DOHH2 (cell line): ENCODE data around the gene PDIA3.

Experiments
- EZH2phosphoT487 ChIP-seq: fragments of 200-600 bp; sonication (generic); IDR thresholded peaks from 2 replicates; pipeline ENCODE4 v1.6.1; 2017; ENCODE audit warnings: borderline replicate concordance, mild to moderate bottlenecking, antibody characterized with exemption, low read length, moderate library complexity, mixed read lengths
- TF ChIP-seq, protein P1 (sequence below): fragments of 200-600 bp; sonication (generic); IDR thresholded peaks from one replicate; pipeline ENCODE4 v1.5.1; 2014; ENCODE audit warnings: antibody characterized with exemption, mild to moderate bottlenecking, low read depth, low read length; ENCODE audit not compliant: poor library complexity, severe bottlenecking

- TF ChIP-seq, protein P1, sequence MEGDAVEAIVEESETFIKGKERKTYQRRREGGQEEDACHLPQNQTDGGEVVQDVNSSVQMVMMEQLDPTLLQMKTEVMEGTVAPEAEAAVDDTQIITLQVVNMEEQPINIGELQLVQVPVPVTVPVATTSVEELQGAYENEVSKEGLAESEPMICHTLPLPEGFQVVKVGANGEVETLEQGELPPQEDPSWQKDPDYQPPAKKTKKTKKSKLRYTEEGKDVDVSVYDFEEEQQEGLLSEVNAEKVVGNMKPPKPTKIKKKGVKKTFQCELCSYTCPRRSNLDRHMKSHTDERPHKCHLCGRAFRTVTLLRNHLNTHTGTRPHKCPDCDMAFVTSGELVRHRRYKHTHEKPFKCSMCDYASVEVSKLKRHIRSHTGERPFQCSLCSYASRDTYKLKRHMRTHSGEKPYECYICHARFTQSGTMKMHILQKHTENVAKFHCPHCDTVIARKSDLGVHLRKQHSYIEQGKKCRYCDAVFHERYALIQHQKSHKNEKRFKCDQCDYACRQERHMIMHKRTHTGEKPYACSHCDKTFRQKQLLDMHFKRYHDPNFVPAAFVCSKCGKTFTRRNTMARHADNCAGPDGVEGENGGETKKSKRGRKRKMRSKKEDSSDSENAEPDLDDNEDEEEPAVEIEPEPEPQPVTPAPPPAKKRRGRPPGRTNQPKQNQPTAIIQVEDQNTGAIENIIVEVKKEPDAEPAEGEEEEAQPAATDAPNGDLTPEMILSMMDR, result no peak
- no peak for TF ChIP-seq EZH2phosphoT487
Measured at GRCh38 chr15:43789409-43789808, 43.2 kb downstream of the PDIA3 start.
